OCI-LY3 (cell line): Measurements from ENCODE around the gene MANSC4.

Source experiments
- H2AFZ ChIP-seq: fragments of 200-600, 300-600 bp; shearing (Covaris generic); 2 replicates; pipeline ENCODE4 v1.6.0; 2014; ENCODE audit warnings: antibody characterized with exemption, low read depth, low read length
- H3K27ac ChIP-seq: fragments of 200-600, 300-600 bp; sonication (generic); 2 replicates; pipeline ENCODE4 v1.5.1; 2014; ENCODE audit warnings: mild to moderate bottlenecking, low read length, moderate library complexity, mixed read lengths
- H3K27me3 ChIP-seq: fragments of 200-600, 300-600 bp; sonication (generic); 2 replicates; pipeline ENCODE4 v1.6.1; 2014; ENCODE audit warnings: low read depth, low read length, mixed read lengths
- H3K36me3 ChIP-seq: fragments of 200-600, 300-600 bp; sonication (generic); replicated peaks from 2 replicates; pipeline ENCODE3; 2014; ENCODE audit warnings: low read depth, low read length, mixed read lengths
- H3K4me1 ChIP-seq: fragments of 300-600, 200-600 bp; sonication (generic); 2 replicates; pipeline ENCODE4 v1.6.1; 2014; ENCODE audit warnings: low read length, mixed read lengths
- H3K4me2 ChIP-seq: fragments of 200-600, 300-600 bp; sonication (generic); 2 replicates; pipeline ENCODE4 v1.6.1; 2014; ENCODE audit warnings: low read length, mixed read lengths
- H3K4me3 ChIP-seq: fragments of 300-600, 200-600 bp; sonication (generic); 2 replicates; pipeline ENCODE4 v1.5.1; 2014; ENCODE audit warnings: antibody characterized with exemption, mild to moderate bottlenecking, low read length, moderate library complexity
- H3K79me2 ChIP-seq: fragments of 300-600, 200-600 bp; shearing (Covaris generic); 2 replicates; pipeline ENCODE4 v1.6.1; 2014; ENCODE audit warnings: mild to moderate bottlenecking, low read length, mixed read lengths
- H3K9ac ChIP-seq: fragments of 300-600, 200-600 bp; shearing (Covaris generic); 2 replicates; pipeline ENCODE4 v1.6.0; 2014; ENCODE audit warnings: mild to moderate bottlenecking, low read length, moderate library complexity
- H3K9me3 ChIP-seq: fragments of 200-600, 300-600 bp; shearing (Covaris generic); 2 replicates; pipeline ENCODE4 v1.6.1; 2014; ENCODE audit warnings: low read length, mixed read lengths; ENCODE audit not compliant: insufficient read depth
- H4K20me1 ChIP-seq: fragments of 200-600, 300-600 bp; sonication (generic); 2 replicates; pipeline ENCODE4 v1.6.1; 2016; ENCODE audit warnings: low read length, mixed read lengths; ENCODE audit not compliant: insufficient read depth
- EZH2phosphoT487 ChIP-seq: fragments of 200-600 bp; shearing (Covaris generic); IDR thresholded peaks from 2 replicates; pipeline ENCODE4 v1.6.1; 2018; ENCODE audit warnings: antibody characterized with exemption, mixed run types, low read depth
- TF ChIP-seq, protein P1 (sequence below): fragments of 200-600, 300-600 bp; sonication (generic); IDR thresholded peaks from 2 replicates; pipeline ENCODE4 v1.5.1; 2014; ENCODE audit warnings: antibody characterized with exemption, low read length, low read depth

The MANSC4 gene

DNA sequence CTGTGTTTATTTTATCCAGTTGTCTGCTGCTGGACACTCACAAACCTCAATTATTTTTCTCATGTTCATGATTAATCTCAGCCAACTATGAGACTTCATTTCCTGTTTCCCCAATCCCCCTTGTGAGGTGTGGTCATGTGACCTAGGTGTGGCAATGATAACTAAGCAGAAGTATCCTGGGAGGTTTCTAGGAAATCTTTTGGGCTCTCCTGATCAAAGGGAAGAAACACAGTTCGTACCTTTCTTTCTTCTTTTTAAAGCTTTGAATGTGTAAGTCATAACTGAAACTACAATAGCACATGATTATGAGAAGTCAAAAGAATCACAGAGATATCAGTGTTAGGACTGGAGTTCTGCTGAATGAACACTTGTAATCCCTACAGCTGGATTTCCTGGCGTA, 34.4 kb upstream of the MANSC4 start:
- Histone ChIP-seq H3K9me3 (peaks cover 6% of the 10 kb centered on the region; the same call in 1 of the 2 replicates), H3K4me2 (no peak overlapping the region), H4K20me1 (no peaks in the 10 kb centered on the region), H3K79me2 (no peaks in the 10 kb centered on the region), H2AFZ (no peak overlapping the region), H3K4me3 (no peak overlapping the region), H3K36me3 (no peaks in the 10 kb centered on the region), H3K27ac (no peak overlapping the region), H3K4me1 (peaks cover 4% of the 10 kb centered on the region; the same call in 1 of the 2 replicates), H3K9ac (no peak overlapping the region), H3K27me3 (no peaks in the 10 kb centered on the region)
- TF ChIP-seq EZH2phosphoT487 = no peak
- TF ChIP-seq, protein P1, sequence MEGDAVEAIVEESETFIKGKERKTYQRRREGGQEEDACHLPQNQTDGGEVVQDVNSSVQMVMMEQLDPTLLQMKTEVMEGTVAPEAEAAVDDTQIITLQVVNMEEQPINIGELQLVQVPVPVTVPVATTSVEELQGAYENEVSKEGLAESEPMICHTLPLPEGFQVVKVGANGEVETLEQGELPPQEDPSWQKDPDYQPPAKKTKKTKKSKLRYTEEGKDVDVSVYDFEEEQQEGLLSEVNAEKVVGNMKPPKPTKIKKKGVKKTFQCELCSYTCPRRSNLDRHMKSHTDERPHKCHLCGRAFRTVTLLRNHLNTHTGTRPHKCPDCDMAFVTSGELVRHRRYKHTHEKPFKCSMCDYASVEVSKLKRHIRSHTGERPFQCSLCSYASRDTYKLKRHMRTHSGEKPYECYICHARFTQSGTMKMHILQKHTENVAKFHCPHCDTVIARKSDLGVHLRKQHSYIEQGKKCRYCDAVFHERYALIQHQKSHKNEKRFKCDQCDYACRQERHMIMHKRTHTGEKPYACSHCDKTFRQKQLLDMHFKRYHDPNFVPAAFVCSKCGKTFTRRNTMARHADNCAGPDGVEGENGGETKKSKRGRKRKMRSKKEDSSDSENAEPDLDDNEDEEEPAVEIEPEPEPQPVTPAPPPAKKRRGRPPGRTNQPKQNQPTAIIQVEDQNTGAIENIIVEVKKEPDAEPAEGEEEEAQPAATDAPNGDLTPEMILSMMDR = no peak

DNA sequence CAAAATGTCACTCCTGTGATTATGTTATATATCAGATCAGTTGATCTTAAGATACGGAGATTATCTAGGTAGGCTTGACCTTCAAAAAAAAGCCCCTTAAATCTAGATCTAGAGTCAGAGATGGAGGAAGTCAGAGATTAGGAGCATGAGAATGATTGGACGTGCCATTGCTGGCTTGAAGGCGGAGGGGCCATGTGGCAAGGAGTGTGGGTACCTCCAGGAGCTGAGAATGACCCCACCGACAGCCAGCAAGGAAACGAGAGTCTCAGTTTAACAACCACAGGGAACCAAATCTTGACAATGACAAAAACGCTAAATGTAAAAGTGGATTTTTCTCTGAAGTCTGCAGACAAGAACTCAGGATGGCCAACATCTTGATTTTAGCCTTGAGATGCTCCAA, 32.5 kb upstream of the MANSC4 start:
- Histone ChIP-seq H2AFZ (no peak overlapping the region), H3K27ac (no peak overlapping the region), H3K9me3 (peaks cover 6% of the 10 kb centered on the region; the same call in 1 of the 2 replicates), H3K27me3 (no peaks in the 10 kb centered on the region), H3K9ac (no peak overlapping the region), H4K20me1 (no peaks in the 10 kb centered on the region), H3K4me1 (peaks cover 2% of the 10 kb centered on the region; the same call in 1 of the 2 replicates), H3K4me2 (no peak overlapping the region), H3K36me3 (no peaks in the 10 kb centered on the region), H3K79me2 (no peaks in the 10 kb centered on the region), H3K4me3 (no peak overlapping the region)
- TF ChIP-seq, protein P1 = no peak
- TF ChIP-seq EZH2phosphoT487 = no peak

DNA sequence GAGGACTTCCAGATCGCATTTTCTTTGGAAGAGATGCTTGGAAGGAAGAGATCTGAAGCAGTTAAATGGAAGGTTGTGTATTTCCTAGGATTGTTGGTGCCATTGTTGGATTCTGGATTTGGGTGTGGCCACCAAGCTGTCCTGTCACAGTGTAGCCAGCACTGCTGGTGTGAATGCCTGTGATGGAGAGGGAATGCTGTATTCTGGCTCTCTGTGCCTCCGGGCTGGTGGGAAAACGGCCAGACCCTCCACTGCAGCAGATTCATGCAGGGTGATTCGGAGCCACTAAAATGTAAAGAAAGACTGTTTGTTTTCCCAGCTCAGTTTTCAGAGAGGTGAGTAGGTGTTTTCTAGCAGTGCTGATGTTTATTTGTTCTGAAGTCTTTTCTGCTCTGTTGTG, 30.7 kb upstream of the MANSC4 start:
- Histone ChIP-seq H3K4me1 (peaks cover 2% of the 10 kb centered on the region; the same call in 1 of the 2 replicates), H2AFZ (no peak overlapping the region), H3K4me2 (no peak overlapping the region), H3K27ac (no peak overlapping the region), H4K20me1 (no peaks in the 10 kb centered on the region), H3K79me2 (no peaks in the 10 kb centered on the region), H3K36me3 (no peaks in the 10 kb centered on the region), H3K27me3 (no peaks in the 10 kb centered on the region), H3K9ac (no peak overlapping the region), H3K9me3 (peaks cover 6% of the 10 kb centered on the region; the same call in 1 of the 2 replicates), H3K4me3 (no peak overlapping the region)
- TF ChIP-seq EZH2phosphoT487 = no peak
- TF ChIP-seq, protein P1 = no peak

DNA sequence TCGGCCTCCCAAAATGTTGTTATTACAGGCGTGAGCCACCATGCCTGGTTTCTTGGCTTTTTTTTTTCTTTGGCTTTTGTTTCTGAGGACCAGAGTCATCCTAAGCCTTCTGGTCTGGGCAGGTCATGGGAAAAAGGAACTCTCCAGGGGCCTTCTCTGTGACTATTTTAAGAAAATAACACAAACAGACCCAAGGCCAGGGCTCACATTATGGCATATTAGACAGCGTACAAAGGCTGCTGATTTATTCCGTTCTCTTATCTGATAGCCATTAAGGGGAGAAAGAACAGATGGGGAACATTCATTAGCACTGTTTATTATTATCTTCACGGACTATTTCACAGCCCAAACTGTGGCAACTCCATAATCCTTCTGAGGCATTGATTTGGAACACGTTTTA, 28.8 kb upstream of the MANSC4 start:
- Histone ChIP-seq H3K27ac (no peak overlapping the region), H3K79me2 (no peaks in the 10 kb centered on the region), H4K20me1 (no peaks in the 10 kb centered on the region), H3K4me3 (no peak overlapping the region), H3K9me3 (peaks cover 6% of the 10 kb centered on the region; the same call in 1 of the 2 replicates), H3K4me1 (peaks cover 2% of the 10 kb centered on the region; the same call in 1 of the 2 replicates), H3K36me3 (no peaks in the 10 kb centered on the region), H3K4me2 (no peak overlapping the region), H2AFZ (no peak overlapping the region), H3K9ac (no peak overlapping the region), H3K27me3 (no peaks in the 10 kb centered on the region)
- TF ChIP-seq, protein P1 = no peak
- TF ChIP-seq EZH2phosphoT487 = no peak
